Measurements from ENCODE around the gene GSTM5. TPM values are rescaled to one million over a fixed set of nuclear protein-coding genes. Genes with fewer than 3 reads are reported as not detected.

Gene GSTM5
- total RNA-seq, 2 donors from 2014 or later, result 1.8 TPM; not detected in 1

GRCh38 chr1:109712321-109712864, 342 bp downstream of the GSTM5 start:
- intact Hi-C loops (cut with DNase I), result no loop called here
- Histone ChIP-seq H3K4me1 (no peaks in the 10 kb centered on the region), H3K4me3 (no peak overlapping the region), H3K36me3 (replicated peaks in 1 of 2; ENCODE audit: insufficient read depth in 1 of 2, low read depth in 2 of 2) (no peaks in the 10 kb centered on the region), H3K27ac (no peak overlapping the region), H3K27me3 (no peaks in the 10 kb centered on the region), H3K9me3 (peaks cover 0 to 4% (median 0%) of the 10 kb centered on the region in 3 donors)
- TF ChIP-seq POLR2A (IDR thresholded peaks at IDR 0.05), result no peak
- no peak for TF ChIP-seq CTCF (IDR thresholded peaks at IDR 0.05)
- ATAC-seq (no peak), DNase-seq (no peak)
- WGBS, 2 donors, result 57 to 82% methylated on average over 18 to 22 of the region's 22 CpGs

GRCh38 chr1:109713636-109714035, 1.6 kb downstream of the GSTM5 start:
- 61 to 86% methylated on average over 5 of the region's 5 CpGs for WGBS, 2 donors
- intact Hi-C loops (cut with DNase I), result no loop called here
- no peaks in the 10 kb centered on the region for H3K4me1 ChIP-seq
- DNase-seq (no peak), ATAC-seq (no peak)
- H3K27ac ChIP-seq, result no peak overlapping the region
- H3K4me3 ChIP-seq, result no peak overlapping the region
- H3K9me3 ChIP-seq, result peaks cover 0 to 3% (median 0%) of the 10 kb centered on the region in 3 donors
- no peaks in the 10 kb centered on the region for H3K36me3 ChIP-seq (replicated peaks in 1 of 2; ENCODE audit: insufficient read depth in 1 of 2, low read depth in 2 of 2)
- no peaks in the 10 kb centered on the region for H3K27me3 ChIP-seq
- TF ChIP-seq POLR2A (IDR thresholded peaks at IDR 0.05) (no peak), CTCF (IDR thresholded peaks at IDR 0.05) (no peak)

- H3K9me3 ChIP-seq, result no peaks in the 10 kb centered on the region
- no peaks in the 10 kb centered on the region for H3K4me1 ChIP-seq
- H3K27ac ChIP-seq, result no peak overlapping the region
- intact Hi-C loops (cut with DNase I), result loop anchor here (5.0 kb wide), 1 partner anchor 57 kb away; no protein-coding TSS in a partner anchor
- no peak for TF ChIP-seq POLR2A (IDR thresholded peaks at IDR 0.05)
- no peak for TF ChIP-seq CTCF (IDR thresholded peaks at IDR 0.05)
- no peaks in the 10 kb centered on the region for H3K36me3 ChIP-seq (replicated peaks in 1 of 2; ENCODE audit: insufficient read depth in 1 of 2, low read depth in 2 of 2)
- no peak overlapping the region for H3K4me3 ChIP-seq
- DNase-seq, result no peak
- no peaks in the 10 kb centered on the region for H3K27me3 ChIP-seq
- WGBS, 2 donors, result 75 to 87% methylated on average over 12 of the region's 12 CpGs
- ATAC-seq, result no peak
These were observed 2.8 kb downstream of the GSTM5 start for GRCh38 chr1:109714661-109715372.

- H3K9me3 ChIP-seq, result no peaks in the 10 kb centered on the region
- DNase-seq (no peak), ATAC-seq (no peak)
- no peak overlapping the region for H3K4me3 ChIP-seq
- H3K27me3 ChIP-seq, result no peaks in the 10 kb centered on the region
- intact Hi-C loops (cut with DNase I), result loop anchor here (5.0 kb wide), 1 partner anchor 56 kb away; no protein-coding TSS in a partner anchor
- no peaks in the 10 kb centered on the region for H3K4me1 ChIP-seq
- no peak overlapping the region for H3K27ac ChIP-seq
- 67 to 87% methylated on average over 3 of the region's 3 CpGs for WGBS, 2 donors
- TF ChIP-seq CTCF (IDR thresholded peaks at IDR 0.05), result no peak
- no peak for TF ChIP-seq POLR2A (IDR thresholded peaks at IDR 0.05)
- no peaks in the 10 kb centered on the region for H3K36me3 ChIP-seq (replicated peaks in 1 of 2; ENCODE audit: insufficient read depth in 1 of 2, low read depth in 2 of 2)
These were observed 4.1 kb downstream of the GSTM5 start for GRCh38 chr1:109716121-109716520.

All from body of pancreas (tissue), 4 donors.